HEK293 (cell line): ENCODE measurements around the gene MYO5B.
A peak's percentile ranks its signal among the peaks of the same experiment; 100 is the strongest.

Experiments
- CTCF ChIA-PET: fragments of 350-600 bp; formaldehyde crosslinking; extraction: SDS; loops from one replicate; lab custom pipeline; 2021; ENCODE audit warnings: antibody characterized with exemption; lab: Yijun Ruan, JAX
- POLR2A ChIA-PET: fragments of 300-600 bp; formaldehyde crosslinking; extraction: SDS; loops from one replicate; lab custom pipeline; 2020; ENCODE audit warnings: antibody characterized with exemption, inconsistent platforms; lab: Yijun Ruan, JAX
- H3K27ac ChIP-seq: fragments of 200-500 bp; sonication (Bioruptor generic); 2 replicates; pipeline ENCODE4 v1.5.1; 2014; ENCODE audit warnings: low read depth, low read length, control low read depth, inconsistent platforms; ENCODE audit errors: extremely low read depth
- H3K36me3 ChIP-seq, 2 experiments: fragments of 200-500 bp in 1 of 2; sonication (Bioruptor generic) in 1 of 2; 1 replicate in 1 of 2; 2 replicates in 1 of 2; pipeline ENCODE4 v1.5.1; 2014 to 2017; ENCODE audit warnings: inconsistent platforms in 2 of 2, low read length in 2 of 2; ENCODE audit not compliant: control insufficient read depth in 2 of 2, insufficient read depth in 1 of 2
- H3K4me1 ChIP-seq: fragments of 200-500 bp; sonication (Bioruptor generic); 2 replicates; pipeline ENCODE4 v1.5.1; 2014; ENCODE audit warnings: mild to moderate bottlenecking, low read length, inconsistent platforms; ENCODE audit not compliant: control insufficient read depth, insufficient read depth
- H3K4me3 ChIP-seq: 2 replicates; pipeline ENCODE4 v1.5.1; 2011; ENCODE audit warnings: low read depth, mild to moderate bottlenecking, control low read depth, low read length, moderate library complexity
- H3K9me3 ChIP-seq: fragments of 200-500 bp; sonication (Bioruptor generic); 2 replicates; pipeline ENCODE4 v1.5.1; 2014; ENCODE audit warnings: low read depth, low read length, inconsistent platforms; ENCODE audit not compliant: control insufficient read depth, insufficient read depth
- GLIS2 ChIP-seq: fragments of 450-650 bp; formaldehyde crosslinking; IDR thresholded peaks from 2 replicates; pipeline ENCODE4 v1.5.1; 2016; ENCODE audit warnings: missing biosample characterization, missing genetic modification characterization
- SP7 ChIP-seq: fragments of 450-650 bp; formaldehyde crosslinking; IDR thresholded peaks from 2 replicates; pipeline ENCODE4 v1.5.1; 2016; ENCODE audit warnings: missing biosample characterization, missing genetic modification characterization
- WT1 ChIP-seq: fragments of 450-650 bp; formaldehyde crosslinking; IDR thresholded peaks from 2 replicates; pipeline ENCODE4 v1.5.1; 2016; ENCODE audit warnings: missing biosample characterization, missing genetic modification characterization
- ZBTB7A ChIP-seq: fragments of 450-650 bp; formaldehyde crosslinking; IDR thresholded peaks from 2 replicates; pipeline ENCODE4 v1.5.1; 2016; ENCODE audit warnings: low read depth, missing biosample characterization, missing genetic modification characterization
- ZBTB8A ChIP-seq: fragments of 450-650 bp; formaldehyde crosslinking; IDR thresholded peaks from 2 replicates; pipeline ENCODE4 v1.5.1; 2016; ENCODE audit warnings: missing biosample characterization, missing genetic modification characterization
- ZFP3 ChIP-seq: fragments of 450-650 bp; formaldehyde crosslinking; IDR thresholded peaks from 2 replicates; pipeline ENCODE4 v1.5.1; 2016; ENCODE audit warnings: low read depth, missing biosample characterization, missing genetic modification characterization
- ZNF133 ChIP-seq: fragments of 450-650 bp; formaldehyde crosslinking; IDR thresholded peaks from 2 replicates; pipeline ENCODE4 v1.5.1; 2016; ENCODE audit warnings: missing biosample characterization, missing genetic modification characterization
- ZNF140 ChIP-seq: fragments of 450-650 bp; formaldehyde crosslinking; IDR thresholded peaks from 2 replicates; pipeline ENCODE4 v1.5.1; 2016; ENCODE audit warnings: missing biosample characterization, missing genetic modification characterization
- ZNF202 ChIP-seq: fragments of 450-650 bp; formaldehyde crosslinking; IDR thresholded peaks from 2 replicates; pipeline ENCODE4 v1.5.1; 2016; ENCODE audit warnings: missing biosample characterization, missing genetic modification characterization, borderline replicate concordance
- ZNF266 ChIP-seq: fragments of 450-650 bp; formaldehyde crosslinking; IDR thresholded peaks from 2 replicates; pipeline ENCODE4 v1.5.1; 2016; ENCODE audit warnings: missing biosample characterization, missing genetic modification characterization, low read depth
- ZNF394 ChIP-seq: fragments of 450-650 bp; formaldehyde crosslinking; IDR thresholded peaks from 2 replicates; pipeline ENCODE4 v1.5.1; 2016; ENCODE audit warnings: missing biosample characterization, missing genetic modification characterization, mild to moderate bottlenecking, moderate library complexity, borderline replicate concordance
- ZNF426 ChIP-seq: fragments of 450-650 bp; formaldehyde crosslinking; IDR thresholded peaks from 2 replicates; pipeline ENCODE4 v1.5.1; 2017; ENCODE audit warnings: missing biosample characterization, missing genetic modification characterization, mild to moderate bottlenecking, inconsistent platforms, moderate library complexity
- ZNF555 ChIP-seq: fragments of 450-650 bp; formaldehyde crosslinking; conservative IDR thresholded peaks from 2 replicates; pipeline ENCODE4 v1.5.1; 2017; ENCODE audit warnings: missing biosample characterization, mild to moderate bottlenecking, missing genetic modification characterization, inconsistent platforms
- ZNF623 ChIP-seq: fragments of 450-650 bp; formaldehyde crosslinking; IDR thresholded peaks from 2 replicates; pipeline ENCODE4 v1.5.1; 2016; ENCODE audit warnings: missing biosample characterization, missing genetic modification characterization
- ZNF626 ChIP-seq: fragments of 450-650 bp; sonication (Bioruptor Pico); formaldehyde crosslinking; IDR thresholded peaks from 2 replicates; pipeline ENCODE4 v1.5.1; 2018; ENCODE audit warnings: missing biosample characterization, missing genetic modification characterization, inconsistent platforms
- ZNF843 ChIP-seq: fragments of 450-650 bp; formaldehyde crosslinking; IDR thresholded peaks from 2 replicates; pipeline ENCODE4 v1.5.1; 2016; ENCODE audit warnings: missing biosample characterization, missing genetic modification characterization
- ZXDB ChIP-seq: fragments of 450-650 bp; formaldehyde crosslinking; IDR thresholded peaks from 2 replicates; pipeline ENCODE4 v1.5.1; 2016; ENCODE audit warnings: missing biosample characterization, missing genetic modification characterization
- TF ChIP-seq, protein P1 (sequence below): fragments of 450-650 bp; formaldehyde crosslinking; conservative IDR thresholded peaks from 2 replicates; pipeline ENCODE4 v1.5.1; 2016; ENCODE audit warnings: low read depth, missing biosample characterization, missing genetic modification characterization
- TF ChIP-seq, protein P2 (sequence below): fragments of 450-650 bp; formaldehyde crosslinking; IDR thresholded peaks from 2 replicates; pipeline ENCODE4 v1.5.1; 2016; ENCODE audit warnings: missing biosample characterization, missing genetic modification characterization
- TF ChIP-seq, protein P3 (sequence below): fragments of 450-650 bp; formaldehyde crosslinking; conservative IDR thresholded peaks from 2 replicates; pipeline ENCODE4 v1.5.1; 2016; ENCODE audit warnings: low read depth, missing biosample characterization, missing genetic modification characterization
- TF ChIP-seq, protein P4 (sequence below): fragments of 450-650 bp; formaldehyde crosslinking; IDR thresholded peaks from 2 replicates; pipeline ENCODE4 v1.5.1; 2016; ENCODE audit warnings: missing biosample characterization, missing genetic modification characterization

Gene MYO5B

DNA sequence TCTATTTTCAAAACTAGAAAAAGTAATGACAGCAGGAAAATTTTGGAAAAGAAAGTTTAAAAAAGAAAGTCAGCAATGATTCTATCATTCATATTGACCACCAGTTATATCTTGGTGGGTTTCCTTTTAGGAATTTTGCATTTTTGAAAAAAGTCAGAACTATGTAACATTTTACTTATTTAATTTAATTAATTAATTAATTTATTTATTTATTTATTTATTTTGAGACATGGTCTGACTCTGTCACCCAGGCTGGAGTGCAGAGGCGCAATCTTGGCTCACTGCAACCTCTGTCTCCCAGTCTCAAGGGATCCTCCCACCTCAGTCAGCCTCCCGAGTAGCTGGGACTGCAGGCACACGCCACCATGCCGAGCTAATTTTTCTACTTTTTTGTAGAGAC, 231.7 kb downstream of the MYO5B start:
- Histone ChIP-seq H3K27ac (no peak overlapping the region), H3K36me3 (no peaks in the 10 kb centered on the region), H3K9me3 (no peaks in the 10 kb centered on the region), H3K4me1 (no peaks in the 10 kb centered on the region), H3K4me3 (no peak overlapping the region)
- CTCF ChIA-PET, result no interaction called here
- POLR2A ChIA-PET, result no interaction called here
- TF ChIP-seq, protein P1, sequence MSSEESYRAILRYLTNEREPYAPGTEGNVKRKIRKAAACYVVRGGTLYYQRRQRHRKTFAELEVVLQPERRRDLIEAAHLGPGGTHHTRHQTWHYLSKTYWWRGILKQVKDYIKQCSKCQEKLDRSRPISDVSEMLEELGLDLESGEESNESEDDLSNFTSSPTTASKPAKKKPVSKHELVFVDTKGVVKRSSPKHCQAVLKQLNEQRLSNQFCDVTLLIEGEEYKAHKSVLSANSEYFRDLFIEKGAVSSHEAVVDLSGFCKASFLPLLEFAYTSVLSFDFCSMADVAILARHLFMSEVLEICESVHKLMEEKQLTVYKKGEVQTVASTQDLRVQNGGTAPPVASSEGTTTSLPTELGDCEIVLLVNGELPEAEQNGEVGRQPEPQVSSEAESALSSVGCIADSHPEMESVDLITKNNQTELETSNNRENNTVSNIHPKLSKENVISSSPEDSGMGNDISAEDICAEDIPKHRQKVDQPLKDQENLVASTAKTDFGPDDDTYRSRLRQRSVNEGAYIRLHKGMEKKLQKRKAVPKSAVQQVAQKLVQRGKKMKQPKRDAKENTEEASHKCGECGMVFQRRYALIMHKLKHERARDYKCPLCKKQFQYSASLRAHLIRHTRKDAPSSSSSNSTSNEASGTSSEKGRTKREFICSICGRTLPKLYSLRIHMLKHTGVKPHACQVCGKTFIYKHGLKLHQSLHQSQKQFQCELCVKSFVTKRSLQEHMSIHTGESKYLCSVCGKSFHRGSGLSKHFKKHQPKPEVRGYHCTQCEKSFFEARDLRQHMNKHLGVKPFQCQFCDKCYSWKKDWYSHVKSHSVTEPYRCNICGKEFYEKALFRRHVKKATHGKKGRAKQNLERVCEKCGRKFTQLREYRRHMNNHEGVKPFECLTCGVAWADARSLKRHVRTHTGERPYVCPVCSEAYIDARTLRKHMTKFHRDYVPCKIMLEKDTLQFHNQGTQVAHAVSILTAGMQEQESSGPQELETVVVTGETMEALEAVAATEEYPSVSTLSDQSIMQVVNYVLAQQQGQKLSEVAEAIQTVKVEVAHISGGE (tag by site-specific recombination), result peak; percentile 54; the same call in 1 of the 2 replicates
- TF ChIP-seq ZNF140 (tag by site-specific recombination) (0 out of 2 replicates have a peak, but pooled peaks have one; percentile 38), ZNF133 (tag by site-specific recombination) (no peak), ZNF426 (tag by site-specific recombination) (peak; percentile 60), ZNF843 (tag by site-specific recombination) (no peak), ZNF623 (tag by site-specific recombination) (peak; percentile 45), ZXDB (no peak), GLIS2 (no peak), ZBTB7A (tag by site-specific recombination) (no peak), ZNF202 (tag by site-specific recombination) (no peak), ZNF394 (tag by site-specific recombination) (peak; percentile 82), WT1 (tag by site-specific recombination) (no peak), ZFP3 (tag by site-specific recombination) (no peak), ZNF555 (tag by site-specific recombination) (peak; percentile 48), SP7 (tag by site-specific recombination) (no peak), ZNF266 (tag by site-specific recombination) (no peak), ZBTB8A (peak; percentile 38; the same call in 1 of the 2 replicates), ZNF626 (no peak)
- TF ChIP-seq, protein P2, sequence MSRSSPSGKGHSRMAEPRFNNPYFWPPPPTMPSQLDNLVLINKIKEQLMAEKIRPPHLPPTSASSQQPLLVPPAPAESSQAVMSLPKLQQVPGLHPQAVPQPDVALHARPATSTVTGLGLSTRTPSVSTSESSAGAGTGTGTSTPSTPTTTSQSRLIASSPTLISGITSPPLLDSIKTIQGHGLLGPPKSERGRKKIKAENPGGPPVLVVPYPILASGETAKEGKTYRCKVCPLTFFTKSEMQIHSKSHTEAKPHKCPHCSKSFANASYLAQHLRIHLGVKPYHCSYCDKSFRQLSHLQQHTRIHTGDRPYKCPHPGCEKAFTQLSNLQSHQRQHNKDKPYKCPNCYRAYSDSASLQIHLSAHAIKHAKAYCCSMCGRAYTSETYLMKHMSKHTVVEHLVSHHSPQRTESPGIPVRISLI, result no peak
- TF ChIP-seq, protein P3, sequence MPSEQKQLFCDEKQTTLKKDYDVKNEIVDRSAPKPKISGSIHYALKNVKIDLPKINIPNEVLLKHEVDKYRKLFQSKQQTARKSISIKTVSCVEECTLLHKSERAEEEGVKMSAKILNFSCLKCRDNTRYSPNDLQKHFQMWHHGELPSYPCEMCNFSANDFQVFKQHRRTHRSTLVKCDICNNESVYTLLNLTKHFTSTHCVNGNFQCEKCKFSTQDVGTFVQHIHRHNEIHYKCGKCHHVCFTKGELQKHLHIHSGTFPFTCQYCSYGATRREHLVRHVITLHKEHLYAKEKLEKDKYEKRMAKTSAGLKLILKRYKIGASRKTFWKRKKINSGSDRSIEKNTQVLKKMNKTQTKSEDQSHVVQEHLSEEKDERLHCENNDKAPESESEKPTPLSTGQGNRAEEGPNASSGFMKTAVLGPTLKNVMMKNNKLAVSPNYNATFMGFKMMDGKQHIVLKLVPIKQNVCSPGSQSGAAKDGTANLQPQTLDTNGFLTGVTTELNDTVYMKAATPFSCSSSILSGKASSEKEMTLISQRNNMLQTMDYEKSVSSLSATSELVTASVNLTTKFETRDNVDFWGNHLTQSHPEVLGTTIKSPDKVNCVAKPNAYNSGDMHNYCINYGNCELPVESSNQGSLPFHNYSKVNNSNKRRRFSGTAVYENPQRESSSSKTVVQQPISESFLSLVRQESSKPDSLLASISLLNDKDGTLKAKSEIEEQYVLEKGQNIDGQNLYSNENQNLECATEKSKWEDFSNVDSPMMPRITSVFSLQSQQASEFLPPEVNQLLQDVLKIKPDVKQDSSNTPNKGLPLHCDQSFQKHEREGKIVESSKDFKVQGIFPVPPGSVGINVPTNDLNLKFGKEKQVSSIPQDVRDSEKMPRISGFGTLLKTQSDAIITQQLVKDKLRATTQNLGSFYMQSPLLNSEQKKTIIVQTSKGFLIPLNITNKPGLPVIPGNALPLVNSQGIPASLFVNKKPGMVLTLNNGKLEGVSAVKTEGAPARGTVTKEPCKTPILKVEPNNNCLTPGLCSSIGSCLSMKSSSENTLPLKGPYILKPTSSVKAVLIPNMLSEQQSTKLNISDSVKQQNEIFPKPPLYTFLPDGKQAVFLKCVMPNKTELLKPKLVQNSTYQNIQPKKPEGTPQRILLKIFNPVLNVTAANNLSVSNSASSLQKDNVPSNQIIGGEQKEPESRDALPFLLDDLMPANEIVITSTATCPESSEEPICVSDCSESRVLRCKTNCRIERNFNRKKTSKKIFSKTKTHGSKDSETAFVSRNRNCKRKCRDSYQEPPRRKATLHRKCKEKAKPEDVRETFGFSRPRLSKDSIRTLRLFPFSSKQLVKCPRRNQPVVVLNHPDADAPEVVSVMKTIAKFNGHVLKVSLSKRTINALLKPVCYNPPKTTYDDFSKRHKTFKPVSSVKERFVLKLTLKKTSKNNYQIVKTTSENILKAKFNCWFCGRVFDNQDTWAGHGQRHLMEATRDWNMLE (tag by site-specific recombination), result peak; percentile 69; the same call in 1 of the 2 replicates
- TF ChIP-seq, protein P4, sequence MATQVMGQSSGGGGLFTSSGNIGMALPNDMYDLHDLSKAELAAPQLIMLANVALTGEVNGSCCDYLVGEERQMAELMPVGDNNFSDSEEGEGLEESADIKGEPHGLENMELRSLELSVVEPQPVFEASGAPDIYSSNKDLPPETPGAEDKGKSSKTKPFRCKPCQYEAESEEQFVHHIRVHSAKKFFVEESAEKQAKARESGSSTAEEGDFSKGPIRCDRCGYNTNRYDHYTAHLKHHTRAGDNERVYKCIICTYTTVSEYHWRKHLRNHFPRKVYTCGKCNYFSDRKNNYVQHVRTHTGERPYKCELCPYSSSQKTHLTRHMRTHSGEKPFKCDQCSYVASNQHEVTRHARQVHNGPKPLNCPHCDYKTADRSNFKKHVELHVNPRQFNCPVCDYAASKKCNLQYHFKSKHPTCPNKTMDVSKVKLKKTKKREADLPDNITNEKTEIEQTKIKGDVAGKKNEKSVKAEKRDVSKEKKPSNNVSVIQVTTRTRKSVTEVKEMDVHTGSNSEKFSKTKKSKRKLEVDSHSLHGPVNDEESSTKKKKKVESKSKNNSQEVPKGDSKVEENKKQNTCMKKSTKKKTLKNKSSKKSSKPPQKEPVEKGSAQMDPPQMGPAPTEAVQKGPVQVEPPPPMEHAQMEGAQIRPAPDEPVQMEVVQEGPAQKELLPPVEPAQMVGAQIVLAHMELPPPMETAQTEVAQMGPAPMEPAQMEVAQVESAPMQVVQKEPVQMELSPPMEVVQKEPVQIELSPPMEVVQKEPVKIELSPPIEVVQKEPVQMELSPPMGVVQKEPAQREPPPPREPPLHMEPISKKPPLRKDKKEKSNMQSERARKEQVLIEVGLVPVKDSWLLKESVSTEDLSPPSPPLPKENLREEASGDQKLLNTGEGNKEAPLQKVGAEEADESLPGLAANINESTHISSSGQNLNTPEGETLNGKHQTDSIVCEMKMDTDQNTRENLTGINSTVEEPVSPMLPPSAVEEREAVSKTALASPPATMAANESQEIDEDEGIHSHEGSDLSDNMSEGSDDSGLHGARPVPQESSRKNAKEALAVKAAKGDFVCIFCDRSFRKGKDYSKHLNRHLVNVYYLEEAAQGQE (tag by site-specific recombination), result peak; percentile 35; the same call in 1 of the 2 replicates
